Amniotic epithelial cell (primary cell): ENCODE results near the gene MED26.
A peak's percentile ranks its signal among the peaks of the same experiment; 100 is the strongest.

Source experiments
- DNase-seq: peaks from one replicate; pipeline ENCODE4 v3.0.0-alpha.2; 2010; ENCODE audit warnings: low read depth

MED26 gene

GRCh38 chr19:16589917-16590316, 38.1 kb downstream of the MED26 start:
- no peak for DNase-seq

DNA sequence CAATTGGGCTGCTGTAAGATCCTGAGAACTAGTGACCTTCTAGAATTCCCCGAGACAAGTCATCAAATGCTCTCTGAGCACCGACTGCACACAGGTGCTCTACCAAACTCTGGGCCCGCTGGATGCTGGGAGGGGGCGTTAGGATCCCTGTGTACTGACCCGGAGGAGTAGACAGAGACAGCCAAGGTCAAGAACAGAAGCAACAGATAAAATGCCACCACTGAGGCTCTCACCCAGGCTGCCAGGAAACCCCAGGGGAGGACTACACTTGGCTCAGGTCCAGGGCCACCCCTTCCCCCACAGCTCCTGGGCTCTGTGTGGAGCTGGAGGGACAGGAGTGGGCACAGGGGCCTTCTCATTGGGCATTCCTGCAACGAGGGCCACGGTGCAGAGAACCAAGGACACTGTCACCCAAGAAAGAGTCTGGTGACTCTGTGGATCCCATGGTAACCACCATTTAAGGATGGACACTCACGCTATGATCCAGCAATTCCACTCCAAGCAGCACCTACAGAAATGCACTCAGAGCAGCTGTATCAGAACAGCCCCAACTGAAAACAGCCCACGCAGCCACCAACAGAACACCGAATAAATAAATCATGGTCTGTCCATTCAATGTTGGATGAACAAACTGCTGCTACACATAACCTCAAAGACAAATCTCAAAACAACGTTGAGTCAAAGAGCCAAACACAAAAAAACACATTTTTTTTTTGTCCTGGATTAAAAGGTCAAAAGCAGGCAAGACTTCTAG, 39.0 kb downstream of the MED26 start:
- no peak for DNase-seq

GRCh38 chr19:16587833-16588823, 39.9 kb downstream of the MED26 start:
- DNase-seq, result peak; percentile 76

GRCh38 chr19:16586991-16587832, 40.8 kb downstream of the MED26 start:
- DNase-seq, result peak; percentile 46

DNA sequence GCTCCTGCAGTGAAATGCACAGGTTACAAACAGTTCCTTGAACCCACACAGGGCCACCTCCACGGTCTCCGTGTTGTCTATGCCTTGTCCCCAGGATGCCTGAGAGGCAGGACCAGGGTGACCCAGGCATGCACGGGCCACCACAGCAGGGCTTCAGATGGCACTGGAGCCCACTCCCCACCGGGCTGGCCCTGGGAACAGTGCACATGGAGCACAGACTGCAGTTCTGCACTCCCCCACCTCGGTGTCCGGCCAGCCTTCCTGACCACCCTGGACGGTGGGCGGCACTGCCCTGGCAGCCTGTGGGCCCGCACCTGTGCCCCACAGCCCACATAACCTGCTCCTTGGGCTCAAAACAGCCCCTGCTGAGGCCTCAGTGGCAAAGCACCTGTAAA, 41.5 kb downstream of the MED26 start:
- no peak for DNase-seq

DNA sequence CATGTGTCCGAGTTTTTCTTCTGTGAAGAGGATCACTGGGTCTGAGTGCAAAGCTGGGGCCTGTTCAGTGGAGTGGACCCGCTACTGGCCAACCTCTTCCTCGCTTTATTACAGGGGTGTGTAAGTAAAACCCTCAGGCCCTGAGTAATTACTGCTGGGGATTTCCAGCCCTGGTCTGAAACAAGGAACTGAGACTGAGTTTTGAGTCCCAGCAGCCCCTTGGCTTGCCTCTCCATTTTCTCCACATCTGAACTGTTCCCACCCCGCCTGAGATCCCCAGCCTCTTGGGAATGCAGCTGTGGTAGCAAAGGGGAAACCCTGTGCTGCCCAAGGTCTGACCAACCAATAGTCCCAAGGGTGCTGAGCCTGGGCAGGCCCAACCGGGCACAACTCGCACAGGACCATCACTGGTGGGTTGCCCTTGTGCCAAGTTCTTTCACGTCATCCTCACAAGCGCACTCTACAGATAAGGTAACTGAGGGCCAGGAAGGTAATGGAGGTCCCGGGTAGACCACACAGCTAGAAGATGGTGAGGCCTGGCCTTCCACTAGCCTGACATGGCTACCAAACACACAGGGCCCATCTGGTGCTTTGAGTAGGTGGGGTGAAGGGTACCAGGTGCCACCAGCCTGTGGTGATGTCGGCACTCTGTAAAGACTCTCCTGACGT, 42.1 kb downstream of the MED26 start:
- DNase-seq, result no peak

DNA sequence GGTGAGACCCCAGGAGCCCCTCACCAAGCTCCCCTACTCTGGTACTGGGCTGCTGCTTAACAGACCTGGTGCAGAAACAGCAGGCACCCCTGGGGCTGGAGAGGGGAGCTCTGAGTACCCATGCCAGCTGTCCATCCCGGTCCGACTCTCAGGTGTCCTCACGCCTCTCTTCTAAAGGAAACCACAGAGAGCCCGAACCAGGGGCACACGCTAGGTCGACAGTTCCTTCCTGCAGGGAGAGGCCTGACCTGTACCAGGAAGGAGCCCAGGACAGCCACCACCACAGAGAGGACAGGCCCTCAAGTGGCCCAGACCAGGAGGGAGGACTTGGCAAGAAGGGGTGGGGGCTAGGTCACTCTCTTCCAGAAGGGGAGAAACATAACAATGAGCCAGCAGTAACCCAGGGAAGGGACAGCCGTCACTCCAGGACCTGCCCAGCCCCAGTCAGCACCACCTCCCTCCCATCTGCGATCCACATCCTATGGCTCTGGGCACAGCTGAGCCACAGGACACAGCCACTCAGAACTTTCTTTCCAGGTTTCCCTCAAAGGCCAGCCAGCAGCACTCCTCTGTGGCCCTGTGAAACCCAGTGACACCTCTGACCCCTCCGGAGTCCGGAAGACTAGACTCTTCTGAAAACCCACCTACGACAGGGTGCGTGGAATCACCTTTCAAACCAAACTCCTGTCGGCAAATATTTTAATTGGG, 42.8 kb downstream of the MED26 start:
- DNase-seq, result no peak

- DNase-seq, result peak; percentile 59
Measured at GRCh38 chr19:16584248-16585093, 43.5 kb downstream of the MED26 start.

DNA sequence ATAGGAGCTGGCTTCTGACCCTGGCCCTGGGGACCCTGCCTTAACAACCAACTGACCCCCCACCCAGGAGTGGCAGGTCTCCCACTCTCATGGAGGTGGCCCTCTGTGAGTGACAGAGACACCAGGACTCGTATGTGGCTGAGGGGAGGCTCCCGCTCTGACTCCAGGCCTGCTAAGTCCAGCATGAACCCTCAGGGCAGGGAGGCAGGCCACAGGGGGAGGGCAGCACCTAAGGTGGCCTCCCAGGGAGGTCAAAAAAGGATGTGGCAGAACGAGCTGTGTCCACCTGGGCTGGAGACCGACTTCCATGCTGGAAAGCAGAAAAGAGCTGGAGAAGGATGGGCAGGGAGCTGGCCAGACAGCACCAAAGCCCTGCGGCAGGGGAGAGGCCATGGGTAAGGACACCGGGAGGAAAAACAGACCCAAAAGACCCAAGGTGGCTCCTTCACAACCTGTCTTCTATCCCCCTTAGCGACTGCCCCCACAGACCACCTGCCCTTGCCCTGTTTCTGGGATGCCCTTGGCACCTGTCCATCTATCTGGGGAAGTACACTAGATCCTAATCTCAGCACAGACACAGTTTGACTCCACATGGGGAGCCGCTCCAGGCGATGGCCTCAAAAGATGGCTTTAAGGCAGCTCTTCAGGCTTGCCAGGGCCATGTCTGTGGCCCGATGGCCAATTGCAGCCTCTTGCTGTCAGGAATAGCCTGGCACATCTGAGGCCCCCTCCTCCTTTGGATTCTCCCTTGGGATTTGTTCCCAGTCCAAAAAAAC, 45.3 kb downstream of the MED26 start:
- no peak for DNase-seq

- DNase-seq, result peak; percentile 85
Measured at GRCh38 chr19:16581971-16582343, 46.0 kb downstream of the MED26 start.

- DNase-seq, result no peak
Measured at GRCh38 chr19:16581145-16581970, 46.6 kb downstream of the MED26 start.

GRCh38 chr19:16579381-16579780, 48.6 kb downstream of the MED26 start:
- DNase-seq, result no peak

DNA sequence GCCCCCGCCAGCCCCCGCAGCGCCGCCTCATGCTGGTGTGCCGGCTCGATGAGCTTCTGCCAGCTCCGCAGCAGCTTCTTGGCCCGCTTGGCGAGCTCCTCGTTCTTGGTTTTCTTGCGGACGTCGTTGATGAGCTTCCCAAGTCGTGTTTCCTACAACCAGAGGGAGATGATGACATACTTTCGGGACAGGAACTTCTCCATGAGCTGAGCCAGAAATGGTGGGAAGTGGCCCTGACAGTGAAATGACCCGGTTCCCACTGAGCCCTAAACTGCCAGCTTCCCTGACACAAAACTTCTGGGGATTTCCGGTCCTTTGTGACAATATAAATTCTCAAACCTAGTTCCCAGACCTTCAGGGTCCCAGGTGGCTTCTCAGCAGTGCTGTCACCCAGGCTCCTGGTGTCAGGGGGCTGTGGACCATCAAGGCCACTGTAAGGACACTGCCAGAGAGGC, 50.4 kb downstream of the MED26 start:
- no peak for DNase-seq

- no peak for DNase-seq
Measured at GRCh38 chr19:16576690-16577530, 51.1 kb downstream of the MED26 start.

- no peak for DNase-seq
Measured at GRCh38 chr19:16575861-16576689, 51.9 kb downstream of the MED26 start.

DNA sequence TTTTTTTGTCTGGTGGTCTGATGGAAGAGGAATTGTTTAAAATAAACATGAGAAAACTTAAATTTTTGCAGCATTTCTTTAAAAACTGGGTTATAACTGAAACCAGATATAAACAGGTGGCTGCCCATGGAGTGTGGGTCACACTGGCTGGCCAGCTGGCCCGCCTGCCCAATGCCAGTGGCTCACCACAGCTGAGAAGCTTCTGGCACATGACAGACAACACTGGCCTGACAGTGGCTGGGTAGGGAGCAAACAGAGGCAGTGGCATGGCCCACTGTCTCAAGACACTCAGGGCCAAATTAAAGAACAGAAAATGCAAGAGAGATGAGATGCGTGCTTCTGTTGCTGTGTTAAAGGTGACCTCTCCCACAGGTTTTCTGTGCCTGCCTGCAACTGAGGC, 52.7 kb downstream of the MED26 start:
- no peak for DNase-seq
